DMS114 treated with DMSO at 0.1 percent for 48 hours (cell line): ENCODE measurements around the gene KRTAP4-9.
"Not testable (repeated sequence)": the region's sequence is repeated elsewhere in the genome, so short reads cannot be mapped to it uniquely, and the experiment has no call there.

Source experiments
- DNase-seq: peaks from one replicate; lab custom pipeline; 2025; ENCODE audit not compliant: unreplicated experiment; lab: John Stamatoyannopoulos, UW

Gene KRTAP4-9

DNA sequence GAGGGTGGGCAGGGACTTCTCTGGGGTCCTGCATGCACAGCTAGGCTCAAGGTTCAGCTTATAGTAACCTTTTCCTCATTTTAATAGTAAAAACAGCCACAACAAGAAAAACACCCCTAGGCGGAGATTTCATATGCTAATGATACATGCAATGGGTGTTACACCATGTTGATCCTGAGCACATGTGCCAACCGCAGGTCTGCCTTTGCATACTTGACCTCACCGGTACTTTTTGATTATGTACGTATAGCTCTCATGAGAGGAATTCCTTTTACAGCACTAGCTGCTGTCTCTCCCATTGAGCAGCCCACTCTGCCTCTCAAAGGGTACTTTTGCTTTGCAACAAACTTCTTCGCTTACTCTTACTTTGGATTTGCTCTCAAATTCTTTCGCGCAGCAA is 9.1 kb upstream of the KRTAP4-9 start:
- no peak for DNase-seq

DNA sequence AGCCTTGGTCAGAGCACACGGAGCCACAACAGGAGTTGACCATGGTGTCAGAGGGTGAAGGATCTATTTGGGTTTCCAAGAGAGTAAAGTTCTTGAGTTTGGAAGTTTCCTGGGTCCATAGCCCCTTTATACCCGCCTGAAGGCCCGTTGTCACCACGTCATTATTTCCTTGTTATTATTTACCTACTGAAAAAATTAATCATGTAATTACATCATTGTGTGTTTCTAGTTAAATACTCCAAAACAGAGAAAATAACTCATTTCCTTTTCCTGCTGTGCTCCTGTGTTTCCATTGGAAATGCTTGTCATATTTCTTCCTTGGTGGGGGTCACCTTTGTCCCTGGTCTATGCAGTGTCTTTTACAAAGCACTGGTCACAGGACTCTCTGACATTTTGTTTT is 7.1 kb upstream of the KRTAP4-9 start, which contains the start of gene KRTAP4-8:
KRTAP4-8 (minus strand) TSS at position 101 of the 400 bp plus-strand sequence; CDS start at position 43, 58 bp downstream.
- no peak for DNase-seq

DNA sequence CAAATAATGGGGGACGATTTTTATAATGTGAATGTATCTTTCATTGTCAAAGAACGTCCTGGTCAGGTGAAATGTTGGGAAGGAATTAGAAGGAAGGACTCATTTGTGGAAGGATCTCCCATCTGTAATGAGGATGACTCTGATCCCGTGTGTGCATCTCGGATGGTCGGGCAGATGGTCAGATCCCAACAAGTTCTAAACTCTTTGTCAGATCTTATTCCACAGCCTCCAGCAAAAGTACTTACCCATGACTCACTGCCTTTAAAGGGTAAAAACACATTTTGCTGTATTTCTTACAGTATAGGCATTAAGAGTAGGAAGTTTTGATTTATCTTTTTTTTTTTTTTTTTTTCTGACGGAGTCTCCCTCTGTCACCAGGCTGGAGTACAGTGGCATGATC is 6.7 kb upstream of the KRTAP4-9 start:
- DNase-seq, result no peak

DNA sequence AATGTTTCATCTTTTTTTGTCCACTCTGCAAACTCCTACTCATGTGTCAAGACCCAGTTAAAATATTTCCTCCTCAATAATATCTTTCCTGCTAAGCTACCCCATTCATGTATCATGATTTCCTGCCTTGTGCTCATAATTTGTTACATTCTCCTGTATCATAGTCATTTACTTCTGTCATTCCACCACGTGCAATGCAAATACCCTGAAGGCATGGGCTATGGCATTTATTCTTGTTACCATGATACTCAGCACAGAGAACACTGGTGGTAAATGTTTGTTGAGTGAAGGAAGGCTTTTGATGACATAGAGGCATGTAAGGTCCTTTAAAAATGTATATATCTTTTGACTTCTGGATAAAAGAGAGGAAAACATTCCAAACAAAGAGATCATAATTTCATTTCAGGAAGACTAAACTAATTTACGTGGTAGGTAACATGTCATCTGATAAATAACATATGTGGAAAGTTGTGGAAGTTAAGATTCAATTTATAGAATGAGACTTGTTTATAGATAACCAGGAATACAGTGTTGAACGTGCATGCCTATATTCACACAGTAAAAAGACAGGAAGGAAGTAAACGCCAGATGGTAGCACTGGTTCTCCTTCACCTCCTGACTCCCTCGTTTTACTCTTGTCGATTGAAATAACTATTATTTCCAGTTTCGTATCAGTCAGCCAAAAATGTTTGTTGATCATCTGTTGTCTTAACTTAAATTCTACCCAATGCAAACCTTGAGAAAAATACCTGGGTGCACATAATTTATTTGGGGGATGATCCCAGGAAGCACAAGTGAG is 5.3 kb upstream of the KRTAP4-9 start:
- not testable (repeated sequence) for DNase-seq

DNA sequence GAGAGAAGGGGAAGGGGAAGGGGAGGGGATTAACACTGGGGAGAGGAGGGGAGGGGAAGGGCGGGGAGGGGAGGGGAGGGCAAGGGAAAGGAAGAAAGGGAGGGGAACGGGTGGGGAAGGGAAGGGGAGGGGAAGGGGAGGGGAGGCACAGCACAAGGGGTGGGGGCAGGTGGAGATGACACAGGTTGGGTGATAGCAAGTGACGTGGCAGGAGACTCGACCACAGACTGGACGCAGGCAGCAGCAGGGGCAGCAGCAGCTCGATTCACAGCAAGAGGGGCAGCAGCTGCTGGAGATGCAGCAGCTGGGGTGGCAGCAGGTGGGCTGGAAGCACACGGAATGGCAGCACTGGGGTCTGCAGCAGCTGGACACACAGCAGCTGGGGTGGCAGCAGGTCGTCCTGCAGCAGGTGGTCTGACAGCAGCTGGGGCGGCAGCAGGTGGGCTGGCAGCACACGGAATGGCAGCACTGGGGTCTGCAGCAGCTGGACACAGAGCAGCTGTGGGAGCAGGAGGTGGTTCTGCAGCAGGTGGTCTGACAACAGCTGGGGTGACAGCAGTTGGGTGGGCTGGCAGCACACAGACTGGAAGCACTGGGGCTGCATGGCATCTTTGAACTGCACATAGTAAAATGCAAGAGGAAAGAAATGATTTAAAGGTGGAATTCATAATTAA is 3.5 kb upstream of the KRTAP4-9 start, which contains the start of gene KRTAP4-16:
KRTAP4-16 (minus strand) TSS at position 624 of the 674 bp plus-strand sequence; CDS start at position 624, 0 bp downstream.
- no peak for DNase-seq

DNA sequence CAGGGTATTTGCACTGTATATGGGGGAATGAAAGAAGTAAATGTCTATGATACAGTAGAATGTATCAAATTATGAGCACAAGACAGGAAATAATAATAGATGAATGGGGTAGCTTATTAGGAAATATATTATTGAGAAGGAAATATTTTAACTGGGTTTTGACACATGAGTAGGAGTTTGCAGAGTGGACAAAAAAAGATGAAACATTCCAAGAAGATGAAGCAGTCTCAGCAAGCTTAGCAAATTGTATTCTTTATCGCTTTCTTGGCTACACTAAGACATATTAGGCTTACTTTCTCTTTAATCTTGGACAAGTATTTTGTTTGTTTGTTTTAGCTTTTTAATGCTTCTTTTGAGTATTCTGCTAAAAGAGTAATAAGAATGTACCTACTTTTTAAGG is 1.3 kb upstream of the KRTAP4-9 start:
- DNase-seq, result no peak

DNA sequence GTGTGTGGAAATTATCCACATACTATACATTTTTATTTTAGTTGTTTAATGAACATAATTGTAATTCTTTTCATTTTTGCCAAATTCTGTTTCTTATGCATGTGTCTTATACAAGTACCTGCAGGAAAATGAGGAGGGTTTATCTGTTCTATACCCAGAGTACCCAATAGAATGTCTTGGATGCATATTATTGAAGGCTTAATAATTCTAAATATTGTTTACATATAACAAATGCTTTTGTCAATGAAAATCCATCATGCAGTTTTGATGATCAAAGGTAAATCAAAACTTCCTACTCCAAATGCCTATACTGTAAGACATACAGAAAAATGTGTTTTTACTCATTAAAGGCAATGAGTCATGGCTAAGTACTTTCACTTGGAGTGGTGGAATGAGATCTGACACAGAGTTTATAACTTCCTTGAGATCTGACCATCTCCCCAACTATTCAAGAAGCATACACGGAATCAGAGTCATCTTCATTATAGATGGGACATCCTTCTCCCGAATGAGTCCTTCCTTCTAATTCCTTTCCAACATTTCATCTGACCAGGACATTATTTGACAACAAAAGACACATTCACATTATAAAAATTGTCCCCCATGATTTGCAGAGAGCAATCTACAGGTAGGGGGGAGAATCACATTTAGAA is 677 bp upstream of the KRTAP4-9 start:
- DNase-seq, result not testable (repeated sequence)

DNA sequence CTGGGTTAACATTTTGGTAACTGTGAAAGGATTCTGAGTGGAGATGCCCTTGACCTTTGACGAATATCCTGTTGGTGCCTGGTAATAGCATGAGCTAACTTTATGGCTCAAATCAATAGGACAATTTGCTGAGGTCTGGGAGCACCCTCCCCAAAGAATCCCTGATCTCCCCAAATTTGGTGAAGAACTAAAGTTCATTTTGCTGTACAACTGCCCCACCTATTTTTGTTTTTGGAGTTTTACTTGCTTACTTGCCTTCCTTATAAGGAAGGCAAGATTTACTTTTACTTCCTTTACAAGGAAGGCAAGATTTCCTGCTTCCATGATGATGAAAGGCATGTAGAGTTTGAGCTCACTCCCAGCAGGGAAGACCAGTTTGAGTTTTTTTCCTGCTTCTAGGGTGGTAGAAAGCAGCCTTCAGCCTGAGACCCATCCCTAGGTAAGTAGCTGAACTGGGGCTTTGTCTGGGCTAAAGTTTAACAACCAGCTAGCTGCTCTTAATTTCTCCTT is 2.8 kb downstream of the KRTAP4-9 start:
- no peak for DNase-seq

DNA sequence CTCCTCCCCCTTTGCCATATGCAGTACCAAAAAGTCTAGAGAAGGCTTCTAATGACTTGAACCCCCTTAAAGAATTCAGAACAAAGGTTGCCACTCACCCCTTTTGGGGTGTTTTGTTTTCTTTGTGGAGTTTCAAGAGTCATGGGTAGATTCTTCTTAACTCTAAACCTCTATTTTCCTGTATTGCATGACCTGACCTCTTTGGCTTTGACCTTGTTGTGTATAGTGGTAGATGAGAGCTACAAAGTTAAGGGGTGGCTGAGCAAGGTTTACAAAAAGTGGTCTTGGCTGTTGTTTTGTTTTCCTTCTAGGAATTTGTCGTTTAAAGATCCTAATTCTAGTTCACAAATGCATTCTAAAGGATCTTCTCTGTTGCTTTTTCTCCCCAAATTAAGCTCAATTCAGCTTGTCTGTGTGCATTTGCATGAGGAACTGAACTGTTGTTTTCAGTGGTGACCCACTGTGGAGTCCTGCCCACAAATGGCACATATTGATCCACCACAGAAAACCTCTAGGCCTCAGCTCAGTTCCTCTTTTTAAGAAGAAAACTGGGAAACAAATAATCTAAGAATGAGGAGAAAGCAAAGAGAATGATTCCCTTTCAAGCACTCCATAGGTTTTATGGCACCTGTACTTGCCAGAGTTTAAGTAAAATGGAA is 3.7 kb downstream of the KRTAP4-9 start:
- not testable (repeated sequence) for DNase-seq

DNA sequence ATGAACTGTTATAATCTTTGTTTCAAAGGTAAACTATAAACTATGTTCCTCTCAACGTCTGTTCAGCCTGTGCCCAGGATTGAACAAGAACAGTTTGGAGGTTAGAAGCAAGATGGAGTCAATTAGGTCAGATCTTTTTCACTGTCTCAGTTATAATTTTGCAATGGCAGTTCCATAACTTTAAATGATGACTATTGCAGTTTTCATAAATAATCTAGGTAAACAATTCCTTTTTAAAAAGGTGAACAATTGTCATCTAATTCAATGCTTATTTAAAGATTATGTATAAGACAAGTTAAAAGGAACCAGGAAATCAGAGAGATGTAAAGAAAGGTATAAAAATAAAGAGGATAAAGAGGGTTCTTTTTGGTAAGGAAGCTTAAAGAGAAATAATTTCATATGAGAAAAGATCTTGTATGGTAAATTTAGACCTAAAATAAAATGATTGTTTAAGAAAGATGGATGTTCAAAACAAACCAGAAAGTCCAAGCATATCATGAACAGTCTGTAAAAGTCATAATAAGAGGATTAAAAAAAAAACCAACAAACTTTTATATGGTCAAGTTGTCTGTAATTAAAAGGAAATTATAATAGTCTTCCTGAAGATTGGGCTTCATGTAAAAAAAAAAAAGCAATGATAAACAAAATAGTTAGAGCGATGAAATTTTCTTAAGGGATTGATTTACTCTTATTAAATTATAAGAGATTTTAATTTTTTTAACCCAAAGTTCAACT is 6.1 kb downstream of the KRTAP4-9 start:
- no peak for DNase-seq

DNA sequence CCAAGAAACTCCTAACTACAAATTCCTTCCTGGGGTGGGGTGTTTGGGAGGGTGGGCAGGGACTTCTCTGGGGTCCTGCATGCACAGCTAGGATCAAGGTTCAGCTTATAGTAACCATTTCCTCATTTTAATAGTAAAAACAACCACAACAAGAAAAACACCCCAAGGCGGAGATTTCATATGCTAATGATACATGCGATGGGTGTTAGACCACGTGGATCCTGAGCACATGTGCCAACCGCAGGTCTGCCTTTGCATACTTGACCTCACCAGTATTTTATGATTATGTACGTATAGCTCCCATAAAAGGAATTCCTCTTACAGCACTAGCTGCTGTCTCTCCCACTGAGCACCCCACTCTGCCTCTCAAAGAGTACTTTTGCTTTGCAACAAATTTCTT is 11.1 kb downstream of the KRTAP4-9 start:
- DNase-seq, result no peak

DNA sequence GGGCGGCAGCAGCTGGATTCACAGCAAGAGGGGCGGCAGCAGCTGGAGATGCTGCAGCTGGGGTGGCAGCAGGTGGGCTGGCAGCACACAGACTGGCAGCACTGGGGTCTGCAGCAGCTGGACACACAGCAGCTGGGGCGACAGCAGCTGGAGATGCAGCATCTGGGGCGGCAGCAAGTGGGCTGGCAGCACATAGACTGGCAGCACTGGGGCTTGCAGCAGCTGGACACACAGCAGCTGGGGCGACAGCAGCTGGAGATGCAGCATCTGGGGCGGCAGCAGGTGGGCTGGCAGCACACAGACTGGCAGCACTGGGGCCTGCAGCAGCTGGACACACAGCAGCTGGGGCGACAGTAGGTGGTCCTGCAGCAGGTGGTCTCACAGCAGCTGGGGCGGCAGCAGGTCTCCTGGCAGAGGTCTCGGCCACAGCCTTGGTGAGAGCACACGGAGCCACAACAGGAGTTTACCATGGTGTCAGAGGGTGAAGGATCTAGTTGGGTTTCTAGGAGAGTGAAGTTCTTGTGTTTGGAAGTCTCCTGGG is 12.7 kb downstream of the KRTAP4-9 start, which contains the start of gene KRTAP4-11:
KRTAP4-11 (minus strand) TSS at position 528 of the 541 bp plus-strand sequence; CDS start at position 470, 58 bp downstream.
- not testable (repeated sequence) for DNase-seq

DNA sequence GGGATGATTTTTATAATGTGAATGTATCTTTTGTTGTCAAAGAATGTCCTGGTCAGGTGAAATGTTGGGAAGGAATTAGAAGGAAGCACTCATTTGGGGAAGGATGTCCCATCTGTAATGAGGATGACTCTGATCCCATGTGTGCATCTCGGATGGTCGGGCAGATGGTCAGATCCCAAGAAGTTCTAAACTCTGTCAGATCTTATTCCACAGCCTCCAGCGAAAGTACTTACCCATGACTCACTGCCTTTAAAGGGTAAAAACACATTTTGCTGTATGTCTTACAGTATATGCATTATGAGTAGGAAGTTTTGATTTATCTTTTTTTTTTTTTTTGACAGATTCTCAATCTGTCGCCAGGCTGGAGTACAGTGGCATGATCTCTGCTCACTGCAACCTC is 13.5 kb downstream of the KRTAP4-9 start:
- DNase-seq, result no peak

DNA sequence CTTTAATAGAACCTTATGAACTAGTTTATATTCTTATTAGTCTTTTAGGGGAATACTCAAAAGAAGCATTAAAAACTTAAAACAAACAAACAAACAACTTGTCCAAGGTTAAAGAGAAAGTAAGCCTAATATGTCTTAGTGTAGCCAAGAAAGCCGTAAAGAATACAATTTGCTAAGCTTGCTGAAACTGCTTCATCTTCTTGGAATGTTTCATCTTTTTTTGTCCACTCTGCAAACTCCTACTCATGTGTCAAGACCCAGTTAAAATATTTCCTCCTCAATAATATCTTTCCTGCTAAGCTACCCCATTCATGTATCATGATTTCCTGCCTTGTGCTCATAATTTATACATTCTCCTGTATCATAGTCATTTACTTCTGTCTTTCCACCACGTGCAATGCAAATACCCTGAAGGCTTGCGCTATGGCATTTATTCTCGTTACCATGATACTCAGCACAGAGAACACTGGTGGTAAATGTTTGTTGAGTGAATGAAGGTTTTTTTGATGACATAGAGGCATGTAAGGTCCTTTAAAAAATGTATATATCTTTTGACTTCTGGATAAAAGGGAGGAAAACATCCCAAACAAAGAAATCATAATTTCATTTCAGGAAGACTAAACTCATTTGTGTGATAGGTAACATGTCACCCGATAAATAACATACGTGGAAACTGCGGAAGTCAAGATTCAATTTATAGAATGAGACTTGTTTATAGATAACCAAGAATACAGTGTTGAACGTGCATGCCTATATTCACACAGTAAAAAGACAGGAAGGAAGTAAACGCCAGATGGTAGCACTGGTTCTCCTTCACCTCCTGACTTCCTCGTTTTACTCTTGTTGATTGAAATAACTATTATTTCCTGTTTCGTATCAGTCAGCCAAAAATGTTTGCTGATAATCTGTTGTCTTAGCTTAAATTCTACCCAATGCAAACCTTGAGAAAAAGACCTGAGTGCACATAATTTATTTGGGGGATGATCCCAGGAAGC is 14.8 kb downstream of the KRTAP4-9 start:
- DNase-seq, result not testable (repeated sequence)

DNA sequence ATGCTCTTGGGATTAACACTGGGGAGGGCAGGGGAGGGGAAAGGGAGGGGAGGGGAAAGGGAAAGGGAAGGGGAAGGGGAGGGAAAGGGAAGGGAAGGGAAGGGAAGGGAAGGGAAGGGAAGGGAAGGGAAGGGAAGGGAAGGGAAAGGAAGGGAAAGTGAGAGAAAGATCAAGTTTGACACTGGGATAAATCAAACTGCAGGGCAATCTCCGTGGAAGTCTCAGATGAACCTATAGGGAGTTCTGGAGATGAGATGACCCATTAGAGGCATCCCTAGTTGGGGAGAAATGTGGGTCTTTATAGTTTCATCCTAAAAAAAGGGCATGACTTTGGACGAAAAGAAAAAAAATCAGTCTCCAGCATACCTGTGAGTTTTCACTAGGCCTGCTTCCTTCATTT is 16.6 kb downstream of the KRTAP4-9 start:
- no peak for DNase-seq

DNA sequence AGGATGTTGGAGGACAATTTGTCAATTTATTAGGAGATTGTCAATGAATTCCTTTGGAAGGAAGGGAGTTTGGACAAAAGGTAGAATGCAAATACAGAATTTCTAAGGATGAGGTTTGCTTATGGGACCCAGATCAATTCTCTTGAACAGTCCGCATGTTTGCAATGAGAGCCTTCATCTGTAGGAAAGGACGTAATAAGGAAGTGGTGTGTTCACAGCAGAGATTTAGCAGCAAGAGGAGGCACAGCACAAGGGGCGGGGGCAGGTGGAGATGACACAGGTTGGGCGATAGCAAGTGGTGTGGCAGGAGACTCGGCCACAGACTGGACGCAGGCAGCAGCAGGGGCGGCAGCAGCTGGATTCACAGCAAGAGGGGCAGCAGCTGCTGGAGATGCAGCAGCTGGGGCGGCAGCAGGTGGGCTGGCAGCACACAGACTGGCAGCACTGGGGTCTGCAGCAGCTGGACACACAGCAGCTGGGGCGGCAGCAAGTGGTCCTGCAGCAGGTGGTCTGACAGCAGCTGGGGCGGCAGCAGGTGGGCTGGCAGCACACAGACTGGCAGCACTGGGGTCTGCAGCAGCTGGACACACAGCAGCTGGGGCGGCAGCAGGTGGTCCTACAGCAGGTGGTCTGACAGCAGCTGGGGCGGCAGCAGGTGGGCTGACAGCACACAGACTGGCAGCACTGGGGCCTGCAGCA is 18.3 kb downstream of the KRTAP4-9 start:
- not testable (repeated sequence) for DNase-seq

DNA sequence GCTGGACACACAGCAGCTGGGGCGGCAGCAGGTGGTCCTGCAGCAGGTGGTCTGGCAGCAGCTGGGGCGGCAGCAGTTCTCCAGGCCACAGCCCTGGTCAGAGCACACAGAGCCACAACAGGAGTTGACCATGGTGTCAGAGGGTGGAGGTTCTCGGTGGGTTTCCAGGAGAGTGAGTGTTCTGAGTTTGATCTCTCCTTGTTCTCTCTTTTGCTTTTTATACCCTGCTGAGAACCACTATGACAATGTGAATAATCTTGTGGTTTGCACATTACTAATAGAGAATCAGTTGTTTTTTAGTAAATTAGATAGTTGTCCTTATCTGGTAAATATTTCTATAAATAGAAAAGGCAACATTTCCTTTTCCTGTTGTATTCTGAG is 18.8 kb downstream of the KRTAP4-9 start, which contains the start of gene KRTAP4-12:
KRTAP4-12 (minus strand) TSS at position 192 of the 381 bp plus-strand sequence; CDS start at position 132, 60 bp downstream.
- DNase-seq, result not testable (repeated sequence)

DNA sequence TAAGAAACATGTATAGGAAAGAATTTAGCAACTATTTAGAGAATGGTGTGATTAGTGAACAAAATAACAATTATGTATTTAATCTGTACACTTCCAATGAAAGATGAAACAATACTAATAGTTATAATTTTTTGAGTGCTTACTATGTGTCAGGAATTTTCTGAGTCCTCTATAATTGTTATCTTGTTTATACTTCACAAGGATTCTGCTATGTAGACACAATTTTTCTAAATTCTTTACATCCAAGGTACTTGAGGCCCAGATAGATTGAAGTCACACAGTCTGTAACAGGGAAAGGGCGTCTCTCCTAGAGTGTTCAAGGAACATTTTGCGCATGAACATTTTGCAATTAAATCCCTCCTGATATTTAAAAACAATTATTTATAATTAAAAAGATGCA is 19.9 kb downstream of the KRTAP4-9 start:
- DNase-seq, result no peak
